Mucosa of descending colon (tissue), 3 donors: ENCODE results near the gene CDK6. TPM values are rescaled to one million over a fixed set of nuclear protein-coding genes. Genes with fewer than 3 reads are reported as not detected.

ENCODE experiments used
- ATAC-seq: fragments of 200-7000 bp; cut with Tn5 transposase; one replicate; pipeline ENCODE4 v1.9.1; 2020; ENCODE audit warnings: mild to moderate bottlenecking, moderate library complexity
- DNase-seq, 3 donors: peaks; one replicate each; pipeline ENCODE4 v3.0.0-alpha.2; 2020
- H3K36me3 ChIP-seq: fragments of 200-600 bp; one replicate; pipeline ENCODE4 v1.8.0; 2021; ENCODE audit warnings: low read depth, mild to moderate bottlenecking
- H3K4me1 ChIP-seq: fragments of 200-600 bp; one replicate; pipeline ENCODE4 v1.8.0; 2021; ENCODE audit warnings: low read depth, mild to moderate bottlenecking
- H3K4me3 ChIP-seq: fragments of 200-600 bp; one replicate; pipeline ENCODE4 v1.8.0; 2021; ENCODE audit warnings: mild to moderate bottlenecking
- H3K9me3 ChIP-seq: fragments of 200-600 bp; one replicate; pipeline ENCODE4 v1.8.0; 2021; ENCODE audit warnings: mild to moderate bottlenecking
- intact Hi-C, 2 donors: fragments of 100-400 bp; cut with DNase I in 1 of 2; cut with micrococcal nuclease in 1 of 2; formaldehyde crosslinking; loops; one replicate each; pipeline versions ENCODE4 v1.11.0 to v1.11.1; 2022; cut with DNase I, micrococcal nuclease
- total RNA-seq, 3 donors: library from RNA; stranded (reverse); fragmentation: NEBNext Ultra II Directional in 2 of 3; extraction: Animal tissue kit (Norgen Biotek cat#: 25700) in 2 of 3; gene quantifications; one replicate each; pipeline versions ENCODE4 v1.2.1 to v1.2.4, GENCODE V29; 2021 to 2023
- TF ChIP-seq, protein P1 (sequence below): fragments of 200-600 bp; IDR thresholded peaks from one replicate; pipeline ENCODE4 v1.8.0; 2022; ENCODE audit warnings: antibody characterized with exemption, mild to moderate bottlenecking
- donor health status: DM: no; HTN: no; CAD: no; lungs with moderate emphysema.
- donor health status: DM: no; HTN: no; CAD: no.
- donor health status: DM: no; HTN: yes; CAD: no.

Gene CDK6
- total RNA-seq, 3 donors from 2014 or later, result 23.4 to 52.4 (median 33.1) TPM

GRCh38 chr7:92735707-92736106 lies 100.7 kb downstream of the CDK6 start:
- Histone ChIP-seq H3K9me3 (no peaks in the 10 kb centered on the region), H3K4me1 (peaks cover 11% of the 10 kb centered on the region), H3K4me3 (no peak overlapping the region), H3K36me3 (no peaks in the 10 kb centered on the region)
- intact Hi-C loops, result no loop called here
- ATAC-seq, result no peak
- TF ChIP-seq, protein P1, sequence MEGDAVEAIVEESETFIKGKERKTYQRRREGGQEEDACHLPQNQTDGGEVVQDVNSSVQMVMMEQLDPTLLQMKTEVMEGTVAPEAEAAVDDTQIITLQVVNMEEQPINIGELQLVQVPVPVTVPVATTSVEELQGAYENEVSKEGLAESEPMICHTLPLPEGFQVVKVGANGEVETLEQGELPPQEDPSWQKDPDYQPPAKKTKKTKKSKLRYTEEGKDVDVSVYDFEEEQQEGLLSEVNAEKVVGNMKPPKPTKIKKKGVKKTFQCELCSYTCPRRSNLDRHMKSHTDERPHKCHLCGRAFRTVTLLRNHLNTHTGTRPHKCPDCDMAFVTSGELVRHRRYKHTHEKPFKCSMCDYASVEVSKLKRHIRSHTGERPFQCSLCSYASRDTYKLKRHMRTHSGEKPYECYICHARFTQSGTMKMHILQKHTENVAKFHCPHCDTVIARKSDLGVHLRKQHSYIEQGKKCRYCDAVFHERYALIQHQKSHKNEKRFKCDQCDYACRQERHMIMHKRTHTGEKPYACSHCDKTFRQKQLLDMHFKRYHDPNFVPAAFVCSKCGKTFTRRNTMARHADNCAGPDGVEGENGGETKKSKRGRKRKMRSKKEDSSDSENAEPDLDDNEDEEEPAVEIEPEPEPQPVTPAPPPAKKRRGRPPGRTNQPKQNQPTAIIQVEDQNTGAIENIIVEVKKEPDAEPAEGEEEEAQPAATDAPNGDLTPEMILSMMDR, result no peak
- no peak for DNase-seq

GRCh38 chr7:92732316-92733036 lies 103.9 kb downstream of the CDK6 start:
- H3K4me3 ChIP-seq, result no peak overlapping the region
- DNase-seq, result no peak
- intact Hi-C loops, result no loop called here
- peaks cover 4% of the 10 kb centered on the region for H3K4me1 ChIP-seq
- peak; percentile 54 for ATAC-seq
- H3K36me3 ChIP-seq, result no peaks in the 10 kb centered on the region
- H3K9me3 ChIP-seq, result no peaks in the 10 kb centered on the region
- TF ChIP-seq, protein P1, result no peak

DNA sequence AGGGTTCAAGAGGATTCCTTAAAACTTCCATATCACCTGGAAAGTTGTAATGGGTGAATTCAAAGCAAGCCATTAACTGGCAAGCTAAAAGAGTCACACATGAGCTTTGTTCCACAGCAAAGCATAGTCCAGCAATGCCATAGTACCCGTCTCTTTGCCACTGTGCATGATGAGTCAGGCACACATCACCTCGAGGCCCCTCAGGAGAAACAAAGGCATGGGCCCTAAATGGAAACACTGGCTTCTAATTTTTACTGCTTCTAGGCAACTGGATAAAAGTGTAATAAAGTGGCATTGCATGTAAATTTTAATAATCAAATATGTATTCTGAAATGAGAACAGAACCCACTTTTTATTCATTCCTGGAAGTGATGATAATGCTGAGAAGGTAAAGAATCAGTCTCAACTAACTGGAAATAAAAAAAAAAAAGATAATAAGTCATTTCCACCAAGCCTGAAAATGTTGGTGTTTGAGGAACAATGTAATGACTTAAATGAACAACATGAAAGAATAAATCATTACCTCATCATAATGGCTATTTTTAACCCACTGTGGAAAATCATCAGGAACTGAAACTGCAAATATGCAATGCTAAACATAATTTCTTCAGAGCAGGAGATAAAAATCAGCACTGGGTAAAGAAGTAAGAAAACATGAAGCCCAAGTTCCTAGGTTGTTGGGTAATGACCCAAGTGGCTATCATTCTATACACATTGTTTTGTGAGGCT lies 104.9 kb downstream of the CDK6 start:
- ATAC-seq, result no peak
- TF ChIP-seq, protein P1, result no peak
- intact Hi-C loops, result no loop called here

GRCh38 chr7:92730808-92731207 lies 105.6 kb downstream of the CDK6 start:
- intact Hi-C loops, result no loop called here
- Histone ChIP-seq H3K36me3 (no peaks in the 10 kb centered on the region), H3K4me1 (no peaks in the 10 kb centered on the region), H3K4me3 (no peak overlapping the region), H3K9me3 (no peaks in the 10 kb centered on the region)
- no peak for DNase-seq
- TF ChIP-seq, protein P1, result no peak
- ATAC-seq, result no peak

More for the DNA sequence above, 104.9 kb downstream of the CDK6 start:
- no peak for DNase-seq
- Histone ChIP-seq H3K36me3 (no peaks in the 10 kb centered on the region), H3K9me3 (no peaks in the 10 kb centered on the region), H3K4me3 (no peak overlapping the region), H3K4me1 (no peaks in the 10 kb centered on the region)

GRCh38 chr7:92729751-92730150 lies 106.6 kb downstream of the CDK6 start:
- Histone ChIP-seq H3K36me3 (no peaks in the 10 kb centered on the region), H3K9me3 (no peaks in the 10 kb centered on the region), H3K4me3 (no peak overlapping the region), H3K4me1 (no peaks in the 10 kb centered on the region)
- ATAC-seq, result no peak
- intact Hi-C loops, result no loop called here
- no peak for DNase-seq
- TF ChIP-seq, protein P1, result no peak
